HEK293 (cell line): Measurements from ENCODE around the gene NKD2.

Experiments used
- KLF8 ChIP-seq: fragments of 450-650 bp; formaldehyde crosslinking; IDR thresholded peaks from 2 replicates; pipeline ENCODE4 v1.5.1; 2016; ENCODE audit warnings: missing biosample characterization, missing genetic modification characterization
- PRDM6 ChIP-seq: fragments of 450-650 bp; formaldehyde crosslinking; IDR thresholded peaks from 2 replicates; pipeline ENCODE4 v1.5.1; 2017; ENCODE audit warnings: missing biosample characterization, missing genetic modification characterization
- SCRT2 ChIP-seq: fragments of 450-650 bp; formaldehyde crosslinking; IDR thresholded peaks from 2 replicates; pipeline ENCODE4 v1.5.1; 2016; ENCODE audit warnings: missing biosample characterization, missing genetic modification characterization
- SP7 ChIP-seq: fragments of 450-650 bp; formaldehyde crosslinking; IDR thresholded peaks from 2 replicates; pipeline ENCODE4 v1.5.1; 2016; ENCODE audit warnings: missing biosample characterization, missing genetic modification characterization
- ZFP69B ChIP-seq: fragments of 450-650 bp; formaldehyde crosslinking; IDR thresholded peaks from 2 replicates; pipeline ENCODE4 v1.5.1; 2016; ENCODE audit warnings: missing biosample characterization, missing genetic modification characterization
- ZNF132 ChIP-seq: fragments of 450-650 bp; formaldehyde crosslinking; IDR thresholded peaks from 2 replicates; pipeline ENCODE4 v1.5.1; 2017; ENCODE audit warnings: missing biosample characterization, missing genetic modification characterization, borderline replicate concordance
- ZNF175 ChIP-seq: fragments of 450-650 bp; formaldehyde crosslinking; IDR thresholded peaks from 2 replicates; pipeline ENCODE4 v1.5.1; 2016; ENCODE audit warnings: missing biosample characterization, missing genetic modification characterization
- ZNF274 ChIP-seq, 2 experiments: fragments of 200-500 bp in 1 of 2; fragments of 450-650 bp in 1 of 2; sonication (Bioruptor generic) in 1 of 2; formaldehyde crosslinking in 1 of 2; IDR thresholded peaks; 2 replicates each; pipeline versions ENCODE4 v1.5.1 to v1.6.1; 2014 to 2016; ENCODE audit warnings: borderline replicate concordance in 1 of 2, inconsistent platforms in 1 of 2, low read length in 1 of 2, missing biosample characterization in 1 of 2, missing genetic modification characterization in 1 of 2
- ZNF302 ChIP-seq: fragments of 450-650 bp; formaldehyde crosslinking; IDR thresholded peaks from 2 replicates; pipeline ENCODE4 v1.5.1; 2016; ENCODE audit warnings: missing biosample characterization, missing genetic modification characterization, low read depth
- ZNF350 ChIP-seq: fragments of 450-650 bp; formaldehyde crosslinking; IDR thresholded peaks from 2 replicates; pipeline ENCODE4 v1.5.0; 2017; ENCODE audit warnings: missing biosample characterization, mild to moderate bottlenecking, missing genetic modification characterization
- ZNF394 ChIP-seq: fragments of 450-650 bp; formaldehyde crosslinking; IDR thresholded peaks from 2 replicates; pipeline ENCODE4 v1.5.1; 2016; ENCODE audit warnings: missing biosample characterization, missing genetic modification characterization, mild to moderate bottlenecking, moderate library complexity, borderline replicate concordance
- ZNF416 ChIP-seq: fragments of 450-650 bp; formaldehyde crosslinking; IDR thresholded peaks from 2 replicates; pipeline ENCODE4 v1.5.1; 2016; ENCODE audit warnings: missing biosample characterization, missing genetic modification characterization
- ZNF423 ChIP-seq: fragments of 450-650 bp; formaldehyde crosslinking; IDR thresholded peaks from 2 replicates; pipeline ENCODE4 v1.5.1; 2016; ENCODE audit warnings: missing biosample characterization, missing genetic modification characterization
- ZNF513 ChIP-seq: fragments of 450-650 bp; IDR thresholded peaks from 2 replicates; pipeline ENCODE4 v1.5.1; 2018; ENCODE audit warnings: missing biosample characterization, missing genetic modification characterization
- ZNF518A ChIP-seq: fragments of 450-650 bp; formaldehyde crosslinking; conservative IDR thresholded peaks from 2 replicates; pipeline ENCODE4 v1.5.1; 2016; ENCODE audit warnings: low read depth, missing biosample characterization, missing genetic modification characterization
- ZNF558 ChIP-seq: fragments of 450-650 bp; formaldehyde crosslinking; IDR thresholded peaks from 2 replicates; pipeline ENCODE4 v1.5.1; 2016; ENCODE audit warnings: missing biosample characterization, missing genetic modification characterization
- ZNF623 ChIP-seq: fragments of 450-650 bp; formaldehyde crosslinking; IDR thresholded peaks from 2 replicates; pipeline ENCODE4 v1.5.1; 2016; ENCODE audit warnings: missing biosample characterization, missing genetic modification characterization
- ZNF837 ChIP-seq: fragments of 450-650 bp; formaldehyde crosslinking; IDR thresholded peaks from 2 replicates; pipeline ENCODE4 v1.5.1; 2016; ENCODE audit warnings: missing biosample characterization, missing genetic modification characterization
- TF ChIP-seq, protein P1 (sequence below): fragments of 450-650 bp; formaldehyde crosslinking; IDR thresholded peaks from 2 replicates; pipeline ENCODE4 v1.5.1; 2016; ENCODE audit warnings: missing biosample characterization, missing genetic modification characterization
- TF ChIP-seq, protein P2 (sequence below): fragments of 450-650 bp; formaldehyde crosslinking; IDR thresholded peaks from 2 replicates; pipeline ENCODE4 v1.5.1; 2017; ENCODE audit warnings: missing biosample characterization, missing genetic modification characterization
- TF ChIP-seq, protein P3 (sequence below): fragments of 450-650 bp; formaldehyde crosslinking; IDR thresholded peaks from 2 replicates; pipeline ENCODE4 v1.5.1; 2016; ENCODE audit warnings: missing biosample characterization, missing genetic modification characterization

The NKD2 gene

GRCh38 chr5:1041225-1042143 lies 32.9 kb downstream of the NKD2 start (continued):
- no peak for TF ChIP-seq ZNF302
- no peak for TF ChIP-seq ZNF350 (tag by site-specific recombination)
- no peak for TF ChIP-seq ZNF132 (tag by site-specific recombination)
- TF ChIP-seq, protein P1, sequence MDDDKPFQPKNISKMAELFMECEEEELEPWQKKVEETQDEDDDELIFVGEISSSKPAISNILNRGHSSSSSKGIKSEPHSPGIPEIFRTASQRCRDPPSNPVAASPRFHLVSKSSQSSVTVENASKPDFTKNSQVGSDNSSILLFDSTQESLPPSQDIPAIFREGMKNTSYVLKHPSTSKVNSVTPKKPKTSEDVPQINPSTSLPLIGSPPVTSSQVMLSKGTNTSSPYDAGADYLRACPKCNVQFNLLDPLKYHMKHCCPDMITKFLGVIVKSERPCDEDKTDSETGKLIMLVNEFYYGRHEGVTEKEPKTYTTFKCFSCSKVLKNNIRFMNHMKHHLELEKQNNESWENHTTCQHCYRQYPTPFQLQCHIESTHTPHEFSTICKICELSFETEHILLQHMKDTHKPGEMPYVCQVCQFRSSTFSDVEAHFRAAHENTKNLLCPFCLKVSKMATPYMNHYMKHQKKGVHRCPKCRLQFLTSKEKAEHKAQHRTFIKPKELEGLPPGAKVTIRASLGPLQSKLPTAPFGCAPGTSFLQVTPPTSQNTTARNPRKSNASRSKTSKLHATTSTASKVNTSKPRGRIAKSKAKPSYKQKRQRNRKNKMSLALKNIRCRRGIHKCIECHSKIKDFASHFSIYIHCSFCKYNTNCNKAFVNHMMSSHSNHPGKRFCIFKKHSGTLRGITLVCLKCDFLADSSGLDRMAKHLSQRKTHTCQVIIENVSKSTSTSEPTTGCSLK, result no peak
- TF ChIP-seq ZFP69B (tag by site-specific recombination), result no peak
- no peak for TF ChIP-seq ZNF513 (tag by site-specific recombination)
- TF ChIP-seq, protein P2, sequence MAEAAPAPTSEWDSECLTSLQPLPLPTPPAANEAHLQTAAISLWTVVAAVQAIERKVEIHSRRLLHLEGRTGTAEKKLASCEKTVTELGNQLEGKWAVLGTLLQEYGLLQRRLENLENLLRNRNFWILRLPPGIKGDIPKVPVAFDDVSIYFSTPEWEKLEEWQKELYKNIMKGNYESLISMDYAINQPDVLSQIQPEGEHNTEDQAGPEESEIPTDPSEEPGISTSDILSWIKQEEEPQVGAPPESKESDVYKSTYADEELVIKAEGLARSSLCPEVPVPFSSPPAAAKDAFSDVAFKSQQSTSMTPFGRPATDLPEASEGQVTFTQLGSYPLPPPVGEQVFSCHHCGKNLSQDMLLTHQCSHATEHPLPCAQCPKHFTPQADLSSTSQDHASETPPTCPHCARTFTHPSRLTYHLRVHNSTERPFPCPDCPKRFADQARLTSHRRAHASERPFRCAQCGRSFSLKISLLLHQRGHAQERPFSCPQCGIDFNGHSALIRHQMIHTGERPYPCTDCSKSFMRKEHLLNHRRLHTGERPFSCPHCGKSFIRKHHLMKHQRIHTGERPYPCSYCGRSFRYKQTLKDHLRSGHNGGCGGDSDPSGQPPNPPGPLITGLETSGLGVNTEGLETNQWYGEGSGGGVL, result no peak
- no peak for TF ChIP-seq ZNF416 (tag by site-specific recombination)
- TF ChIP-seq ZNF175 (tag by site-specific recombination), result no peak
- no peak for TF ChIP-seq ZNF518A (tag by site-specific recombination)
- TF ChIP-seq ZNF837, result no peak
- no peak for TF ChIP-seq ZNF394
- no peak for TF ChIP-seq SCRT2 (tag by site-specific recombination)
- TF ChIP-seq, protein P3, sequence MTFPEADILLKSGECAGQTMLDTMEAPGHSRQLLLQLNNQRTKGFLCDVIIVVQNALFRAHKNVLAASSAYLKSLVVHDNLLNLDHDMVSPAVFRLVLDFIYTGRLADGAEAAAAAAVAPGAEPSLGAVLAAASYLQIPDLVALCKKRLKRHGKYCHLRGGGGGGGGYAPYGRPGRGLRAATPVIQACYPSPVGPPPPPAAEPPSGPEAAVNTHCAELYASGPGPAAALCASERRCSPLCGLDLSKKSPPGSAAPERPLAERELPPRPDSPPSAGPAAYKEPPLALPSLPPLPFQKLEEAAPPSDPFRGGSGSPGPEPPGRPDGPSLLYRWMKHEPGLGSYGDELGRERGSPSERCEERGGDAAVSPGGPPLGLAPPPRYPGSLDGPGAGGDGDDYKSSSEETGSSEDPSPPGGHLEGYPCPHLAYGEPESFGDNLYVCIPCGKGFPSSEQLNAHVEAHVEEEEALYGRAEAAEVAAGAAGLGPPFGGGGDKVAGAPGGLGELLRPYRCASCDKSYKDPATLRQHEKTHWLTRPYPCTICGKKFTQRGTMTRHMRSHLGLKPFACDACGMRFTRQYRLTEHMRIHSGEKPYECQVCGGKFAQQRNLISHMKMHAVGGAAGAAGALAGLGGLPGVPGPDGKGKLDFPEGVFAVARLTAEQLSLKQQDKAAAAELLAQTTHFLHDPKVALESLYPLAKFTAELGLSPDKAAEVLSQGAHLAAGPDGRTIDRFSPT (tag by site-specific recombination), result no peak
- TF ChIP-seq ZNF423 (tag by site-specific recombination), result no peak
- peak; percentile 10; the same call in 1 of the 2 replicates for TF ChIP-seq SP7 (tag by site-specific recombination)
- no peak for TF ChIP-seq PRDM6 (tag by site-specific recombination)
- TF ChIP-seq ZNF558 (tag by site-specific recombination), result no peak
- TF ChIP-seq KLF8, result peak; percentile 19; the same call in 1 of the 2 replicates
- no peak for TF ChIP-seq ZNF623 (tag by site-specific recombination)
- TF ChIP-seq ZNF274 (IDR thresholded peaks at IDR 0.05; ENCODE audit: low read length), result no peak
- TF ChIP-seq ZNF274 (tag by site-specific recombination; IDR thresholded peaks at IDR 0.05; ENCODE audit: borderline replicate concordance), result no peak
